ENCODE measurements around the gene BBLN.
"Not testable (repeated sequence)": the region's sequence is repeated elsewhere in the genome, so short reads cannot be mapped to it uniquely, and the experiment has no call there.

BBLN gene

GRCh38 chr9:128159784-128160602 lies at the start of gene BBLN:
Gene BBLN (plus strand): TSS chr9:128160265. CDS start chr9:128160408, 143 bp downstream.
- TF ChIP-seq CTCF (IDR thresholded peaks at IDR 0.05; ENCODE audit: extremely low read depth, insufficient read depth, missing control alignments): no peak
- peak; percentile 100 for DNase-seq (ENCODE audit: low spot score)
- in situ Hi-C loops (cut with MboI; ENCODE audit: low pct_unique_long_range_greater_than_20kb, low sequenced_read_pairs, unreplicated experiment): no loop called here

- DNase-seq (ENCODE audit: low spot score); in situ Hi-C loops (cut with MboI; ENCODE audit: low pct_unique_long_range_greater_than_20kb, low sequenced_read_pairs, unreplicated experiment): not testable (repeated sequence)
Observed at GRCh38 chr9:128111726-128112125, 48.3 kb upstream of the BBLN start.

GRCh38 chr9:128113526-128114325 lies 46.3 kb upstream of the BBLN start:
- in situ Hi-C loops (cut with MboI; ENCODE audit: low pct_unique_long_range_greater_than_20kb, low sequenced_read_pairs, unreplicated experiment): no loop called here

GRCh38 chr9:128114326-128115186 lies 45.5 kb upstream of the BBLN start:
- no peak for TF ChIP-seq CTCF (IDR thresholded peaks at IDR 0.05; ENCODE audit: extremely low read depth, insufficient read depth, missing control alignments)
- in situ Hi-C loops (cut with MboI; ENCODE audit: low pct_unique_long_range_greater_than_20kb, low sequenced_read_pairs, unreplicated experiment): no loop called here
- DNase-seq (ENCODE audit: low spot score): no peak

More at GRCh38 chr9:128113526-128114325, 46.3 kb upstream of the BBLN start:
- no peak for TF ChIP-seq CTCF (IDR thresholded peaks at IDR 0.05; ENCODE audit: extremely low read depth, insufficient read depth, missing control alignments)
- DNase-seq (ENCODE audit: low spot score): no peak

- in situ Hi-C loops (cut with MboI; ENCODE audit: low pct_unique_long_range_greater_than_20kb, low sequenced_read_pairs, unreplicated experiment): no loop called here
- TF ChIP-seq CTCF (IDR thresholded peaks at IDR 0.05; ENCODE audit: extremely low read depth, insufficient read depth, missing control alignments): no peak
- DNase-seq (ENCODE audit: low spot score): peak; percentile 78
Observed at GRCh38 chr9:128115187-128116103, 44.6 kb upstream of the BBLN start.

Measured in GM13977 (cell line).